Stimulated activated CD4-positive, alpha-beta T cell treated with anti-CD3 and anti-CD28 coated beads, Interleukin-4, amount 100 ng/mL, for 1 hour (primary cell): ENCODE results near the gene CAMTA1.

ENCODE experiments used
- DNase-seq: peaks from one replicate; pipeline ENCODE4 v3.0.0-alpha.2; 2020

Gene CAMTA1

DNA sequence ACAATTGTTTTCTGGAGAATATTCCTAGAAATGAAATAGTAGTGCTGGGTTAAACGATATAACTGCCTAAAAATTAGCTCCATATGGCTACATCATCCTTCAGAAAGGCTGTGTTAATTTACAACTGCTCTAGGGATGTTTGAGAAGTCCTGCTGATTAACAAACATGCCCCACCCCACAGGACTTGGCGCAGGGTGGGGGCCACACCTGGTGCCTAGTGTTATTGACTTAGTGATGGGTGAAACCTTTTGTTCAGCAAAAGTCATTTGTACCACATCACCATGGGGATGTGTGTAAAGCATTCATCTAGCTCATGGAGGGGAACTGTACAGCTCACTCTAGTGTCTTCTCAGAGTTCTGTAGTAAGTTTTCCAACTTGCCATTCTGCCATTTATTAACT, 492.8 kb downstream of the CAMTA1 start:
- DNase-seq: no peak

DNA sequence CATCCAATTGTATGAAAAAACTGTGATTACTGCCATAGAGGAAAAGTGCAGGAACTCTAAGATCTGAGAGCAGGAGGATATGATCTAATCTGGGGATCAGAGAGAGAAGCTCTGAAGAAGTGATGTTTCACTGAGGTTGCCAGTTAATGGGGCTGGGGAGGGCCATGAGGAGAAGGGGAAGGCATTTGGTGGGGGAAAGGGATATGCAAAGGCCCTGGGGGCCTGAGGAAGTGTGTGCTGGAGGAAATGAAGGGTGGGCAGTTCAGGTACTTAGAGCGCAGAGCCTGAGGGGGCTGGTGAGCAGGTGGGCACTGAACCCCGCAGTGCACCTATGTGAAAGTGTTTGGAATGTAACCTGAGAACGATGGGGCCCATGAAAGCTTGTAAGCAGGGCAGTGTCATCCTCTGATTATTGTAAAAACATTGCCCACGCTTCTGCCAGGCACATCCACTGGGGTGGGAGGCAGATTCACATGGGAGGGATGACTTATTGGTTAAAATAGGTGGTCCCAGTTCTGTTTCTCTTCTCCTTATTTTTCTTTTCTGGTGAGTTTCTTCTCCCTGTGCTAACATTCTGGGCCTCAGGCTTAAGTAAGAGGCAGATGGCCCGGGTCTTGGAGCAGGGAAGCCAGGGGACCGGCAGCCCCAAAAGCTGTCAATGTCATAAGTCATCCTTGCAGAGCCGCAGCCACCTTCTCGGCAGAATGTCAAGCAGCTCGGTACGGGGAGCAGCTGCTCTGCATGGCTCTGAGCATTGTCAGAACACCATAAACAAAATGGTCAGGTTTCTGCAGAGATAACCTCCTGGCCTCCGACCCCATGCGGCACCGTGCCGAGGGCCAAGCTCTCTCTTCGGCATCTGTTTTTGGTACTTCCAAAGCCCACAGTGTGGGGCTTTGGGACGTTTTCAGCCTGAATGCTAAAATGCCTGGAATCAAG, 493.8 kb downstream of the CAMTA1 start:
- no peak for DNase-seq

DNA sequence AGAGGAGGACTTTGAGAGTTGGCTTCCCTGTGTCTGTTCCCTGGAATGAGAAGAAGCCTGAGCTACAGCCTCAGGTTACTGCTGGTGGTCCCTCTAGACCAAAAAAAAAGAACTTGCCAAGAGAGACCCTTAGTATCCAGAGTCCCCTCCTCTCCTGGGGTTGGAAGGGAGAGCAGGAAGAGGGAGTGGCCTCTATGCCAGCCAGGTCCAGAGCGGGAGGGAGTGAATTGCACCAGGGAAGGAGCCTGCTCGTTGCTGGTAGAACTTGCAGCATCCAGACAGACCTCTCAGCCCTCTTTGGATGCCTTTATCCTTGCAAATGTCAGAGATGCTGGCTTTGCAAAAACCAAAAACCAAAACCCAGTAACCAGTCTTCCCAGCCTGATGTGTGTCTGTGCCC, 494.5 kb downstream of the CAMTA1 start:
- DNase-seq: no peak

DNA sequence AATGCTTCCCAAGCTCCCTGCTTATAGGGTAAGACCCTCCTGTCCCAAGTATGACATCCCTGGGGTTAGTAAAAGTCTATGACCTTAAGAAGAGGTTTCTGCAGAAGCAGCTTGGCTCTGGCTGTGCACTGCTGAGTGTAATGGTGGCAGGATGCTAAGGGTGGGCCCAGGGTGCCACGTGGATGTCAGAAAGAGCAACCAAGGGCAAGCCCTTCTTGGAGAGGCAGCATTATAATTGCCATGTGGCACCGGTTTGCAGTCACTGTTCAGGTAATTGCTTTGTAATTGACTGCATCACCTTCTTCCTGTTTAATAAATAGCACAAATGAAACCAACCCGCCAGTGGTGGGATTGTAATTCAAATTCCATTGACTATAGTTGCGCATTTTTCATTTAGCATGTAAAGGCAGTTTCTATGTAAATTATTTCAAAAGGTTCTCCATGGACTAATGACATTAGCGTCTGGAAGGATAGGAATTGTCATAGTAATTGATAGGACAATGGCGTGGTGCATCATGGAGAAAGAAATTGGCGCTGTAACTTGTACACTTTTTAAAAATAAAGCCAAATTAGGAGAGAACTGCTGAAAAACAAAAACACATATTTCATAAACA, 495.2 kb downstream of the CAMTA1 start:
- no peak for DNase-seq

DNA sequence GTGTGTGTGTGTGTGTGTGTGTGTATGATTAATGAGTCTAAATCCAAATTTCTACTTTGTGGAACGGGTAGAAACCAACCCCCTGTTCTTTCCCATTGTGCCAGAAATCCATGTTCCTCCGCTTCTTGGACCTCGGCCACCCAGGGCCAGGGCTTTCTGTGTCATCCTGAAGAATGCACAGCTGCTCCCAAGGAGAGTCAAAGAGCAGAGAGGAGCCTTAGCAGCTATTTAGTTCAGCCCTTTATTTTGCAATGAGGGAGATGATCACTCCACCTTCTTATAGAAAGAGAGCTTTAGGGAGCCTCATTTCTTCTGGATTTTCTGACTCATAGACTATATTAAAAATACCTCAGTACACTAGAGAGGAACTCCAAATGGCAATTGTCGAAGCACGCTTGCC, 496.6 kb downstream of the CAMTA1 start:
- DNase-seq: no peak

DNA sequence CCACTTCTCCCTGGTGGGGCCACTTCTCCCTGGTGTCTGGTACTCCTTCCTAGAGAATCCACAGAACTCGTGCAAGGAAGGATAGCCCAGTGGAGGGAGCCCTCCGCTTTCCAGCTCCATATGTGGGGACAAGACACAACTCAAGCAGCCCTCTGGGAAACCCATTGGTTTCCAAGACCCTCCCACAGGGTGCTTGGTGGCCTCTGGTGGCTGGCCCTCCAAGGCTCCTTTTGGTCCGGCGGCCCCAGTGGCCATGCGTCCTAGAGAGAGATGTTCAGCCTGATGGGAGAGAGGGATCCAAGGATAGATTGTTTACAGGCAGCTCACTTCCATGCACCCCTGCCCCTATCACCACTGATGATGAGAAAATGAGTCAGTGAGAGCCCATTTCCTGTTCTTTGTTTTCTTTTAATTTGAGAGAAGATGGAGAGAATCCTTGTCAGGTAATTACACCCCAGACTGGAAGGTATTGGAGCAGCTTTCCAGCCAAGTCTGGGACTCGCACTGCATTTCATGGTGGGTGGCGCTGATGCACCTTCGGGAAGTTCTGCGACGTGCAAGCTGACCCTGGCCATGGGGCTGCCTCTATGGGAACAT, 499.7 kb downstream of the CAMTA1 start:
- DNase-seq: no peak

DNA sequence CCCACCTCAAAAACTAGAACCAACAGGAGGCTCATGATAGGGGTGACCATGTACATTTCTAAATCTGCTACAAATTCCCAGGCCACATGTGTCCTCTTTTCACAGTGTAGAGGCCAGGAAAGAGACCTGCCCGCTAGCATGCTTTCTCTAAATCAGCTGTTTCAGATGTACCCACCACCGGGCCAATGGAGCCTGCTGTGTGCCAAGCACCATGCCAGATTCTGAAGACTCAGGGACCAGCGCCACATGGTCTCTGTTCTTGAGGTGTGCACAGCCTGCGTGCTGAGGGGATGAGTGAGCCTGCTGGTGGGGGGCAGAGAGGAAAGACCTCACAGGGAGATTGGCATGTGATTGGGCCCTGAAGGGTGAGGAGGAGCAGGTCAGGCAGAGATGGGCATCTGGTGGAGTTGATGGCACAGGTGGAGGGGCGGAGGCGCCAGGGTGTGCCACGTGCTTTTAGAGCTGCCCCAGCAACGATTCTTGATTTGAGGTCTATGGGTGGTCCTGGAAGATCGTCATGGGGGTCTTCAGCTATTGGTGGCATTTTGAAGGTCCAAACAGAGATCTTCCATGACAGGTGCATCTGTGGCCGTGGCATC, 500.7 kb downstream of the CAMTA1 start:
- DNase-seq: no peak

DNA sequence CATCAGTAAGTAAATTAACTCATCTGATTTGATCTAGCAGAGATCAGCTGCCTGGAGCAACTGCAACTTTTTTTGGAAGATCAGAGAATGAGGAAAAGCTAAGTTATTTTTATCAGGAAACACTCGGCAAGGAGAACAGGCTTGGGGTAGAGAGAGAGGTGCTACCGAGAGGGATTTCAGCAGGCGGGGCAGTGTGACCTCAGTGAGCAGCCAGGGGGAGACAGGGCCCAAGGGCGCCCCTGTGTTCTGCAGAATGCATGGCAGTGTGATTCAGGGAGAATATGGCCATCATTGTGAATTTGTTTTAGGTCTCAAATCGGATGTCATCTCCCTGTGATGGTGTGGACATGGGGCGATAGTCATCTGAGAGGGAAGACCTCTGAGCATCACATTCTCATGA, 501.8 kb downstream of the CAMTA1 start:
- no peak for DNase-seq

GRCh38 chr1:7288992-7289391, 503.7 kb downstream of the CAMTA1 start:
- no peak for DNase-seq

DNA sequence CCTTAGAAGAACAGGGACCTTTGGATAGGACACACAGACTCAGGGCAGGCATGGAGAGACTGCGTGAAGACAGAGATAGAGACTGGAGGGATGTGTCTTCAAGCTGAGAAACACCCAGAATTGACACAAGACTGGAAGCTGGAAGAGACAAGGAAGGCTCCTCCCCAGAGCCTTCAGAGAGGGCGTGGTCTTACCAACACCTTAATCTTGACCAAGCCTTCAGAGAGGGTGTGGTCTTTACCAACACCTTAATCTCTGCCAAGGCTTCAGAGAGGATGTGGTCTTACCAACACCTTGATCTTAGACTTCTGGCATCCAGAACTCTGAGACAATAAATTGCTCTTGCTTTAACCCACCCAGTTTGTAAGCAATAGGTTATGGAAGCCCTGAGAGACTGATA, 504.4 kb downstream of the CAMTA1 start:
- DNase-seq: no peak

DNA sequence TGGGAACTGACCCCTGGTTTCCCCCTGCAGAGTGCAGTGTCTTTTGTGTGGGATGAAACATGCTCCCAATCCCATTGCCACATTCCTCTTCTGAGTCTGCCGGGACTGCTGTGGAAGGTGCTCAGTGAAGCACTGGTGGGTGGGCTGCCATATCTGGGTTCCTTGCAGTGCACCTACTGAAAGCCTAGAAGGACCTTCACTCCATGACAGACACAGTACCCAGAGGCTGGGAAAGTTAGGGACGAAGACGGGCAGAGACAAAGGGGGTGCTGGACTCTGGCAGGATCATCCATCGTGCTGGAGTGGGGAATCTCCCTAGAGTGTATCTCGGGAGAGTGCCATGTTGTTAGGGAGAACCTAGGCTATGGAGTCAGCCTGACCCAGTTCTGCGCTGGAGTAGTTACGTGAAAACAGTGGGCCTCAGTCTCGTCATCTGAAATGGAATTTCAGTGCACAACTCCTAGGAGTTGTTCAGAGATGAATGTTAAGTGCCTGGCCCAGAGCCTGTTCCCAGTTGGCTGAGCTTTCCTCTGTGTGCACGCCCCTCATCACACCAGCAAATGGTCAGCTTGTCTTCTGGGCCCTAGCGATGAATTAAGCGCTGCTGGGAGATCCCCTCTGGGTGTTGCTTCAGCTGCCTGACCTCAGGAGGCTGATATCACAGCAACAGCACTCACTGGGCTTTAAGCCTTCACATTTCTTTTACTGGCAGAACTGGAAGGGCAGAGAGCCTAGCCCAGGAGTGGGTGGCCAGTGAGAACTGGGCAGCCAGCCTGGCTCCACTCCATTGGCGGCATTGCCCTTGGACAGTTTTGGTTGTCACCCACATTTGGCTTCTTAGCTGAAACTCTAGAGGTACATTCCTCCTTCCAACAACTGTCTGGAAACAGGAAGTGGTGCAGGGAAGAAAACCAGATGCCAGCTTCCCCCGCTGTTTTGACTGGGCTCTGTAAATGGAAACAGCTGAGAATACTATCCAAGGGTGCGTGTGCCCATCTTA, 506.0 kb downstream of the CAMTA1 start:
- no peak for DNase-seq

DNA sequence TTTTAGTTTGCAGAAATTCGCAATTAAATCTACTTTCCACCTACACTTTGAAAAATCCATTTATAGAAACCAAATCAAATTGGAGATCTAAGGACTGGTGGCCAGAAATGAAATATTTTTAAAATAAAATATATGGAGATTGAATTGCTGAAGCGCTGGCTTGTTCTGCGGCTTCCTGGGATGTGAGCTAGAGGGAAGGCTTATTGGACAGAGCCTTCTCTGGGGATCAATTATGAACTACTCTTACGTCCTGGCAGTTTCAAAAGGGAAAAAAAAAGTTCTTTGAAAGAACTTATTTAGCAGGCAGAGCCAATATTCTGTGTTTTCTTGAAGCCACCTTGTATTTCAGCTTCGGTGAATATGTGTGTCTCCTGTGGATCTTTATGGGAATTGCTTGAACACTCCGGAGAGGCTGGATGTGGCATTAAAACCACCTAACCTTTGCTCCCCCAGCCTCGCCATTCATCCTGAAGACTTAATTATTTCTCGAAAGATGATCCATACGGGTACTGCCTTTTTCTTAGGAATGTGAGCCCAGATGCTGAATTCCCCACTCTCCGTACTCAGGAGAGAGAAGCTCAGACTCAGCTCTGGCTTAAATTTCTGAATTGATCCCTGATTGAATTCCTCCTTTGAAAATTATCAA, 506.9 kb downstream of the CAMTA1 start:
- no peak for DNase-seq

DNA sequence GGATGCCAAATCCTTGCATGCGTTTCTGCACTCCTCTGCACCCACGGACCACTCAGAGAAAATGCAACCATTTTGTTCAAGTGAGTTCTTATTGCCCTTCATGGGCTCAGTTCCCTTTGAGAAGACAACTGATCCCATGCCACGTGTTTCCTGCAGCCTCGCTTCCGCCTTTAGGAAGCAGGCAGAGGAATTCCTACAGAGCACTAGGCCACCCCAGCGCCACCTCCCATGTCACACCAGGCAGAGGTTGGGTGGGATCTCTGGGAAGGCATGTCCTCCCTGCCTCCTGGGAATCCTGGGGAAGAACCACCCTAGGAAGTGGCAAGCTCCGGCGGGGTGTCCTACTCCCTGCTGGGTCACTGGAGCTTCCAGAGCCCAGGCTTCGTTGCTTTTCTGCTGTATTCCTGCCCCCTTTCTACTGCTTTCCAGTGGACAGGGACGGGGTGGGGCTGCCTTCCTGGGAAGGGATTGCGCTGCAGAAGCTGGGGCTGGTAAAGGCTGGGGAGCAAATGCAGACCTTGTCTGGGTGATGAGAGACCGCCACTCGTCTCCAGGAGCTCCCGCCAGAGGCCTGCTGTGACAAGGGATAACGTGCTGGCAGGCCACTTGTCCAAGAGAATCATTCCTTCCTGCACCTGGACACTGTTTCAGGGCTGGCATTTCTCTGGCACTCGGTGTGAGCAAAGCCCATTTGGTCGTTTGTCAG, 507.6 kb downstream of the CAMTA1 start:
- no peak for DNase-seq

GRCh38 chr1:7293702-7294629, 508.7 kb downstream of the CAMTA1 start:
- DNase-seq: no peak

GRCh38 chr1:7294636-7295035, 509.4 kb downstream of the CAMTA1 start:
- DNase-seq: no peak

DNA sequence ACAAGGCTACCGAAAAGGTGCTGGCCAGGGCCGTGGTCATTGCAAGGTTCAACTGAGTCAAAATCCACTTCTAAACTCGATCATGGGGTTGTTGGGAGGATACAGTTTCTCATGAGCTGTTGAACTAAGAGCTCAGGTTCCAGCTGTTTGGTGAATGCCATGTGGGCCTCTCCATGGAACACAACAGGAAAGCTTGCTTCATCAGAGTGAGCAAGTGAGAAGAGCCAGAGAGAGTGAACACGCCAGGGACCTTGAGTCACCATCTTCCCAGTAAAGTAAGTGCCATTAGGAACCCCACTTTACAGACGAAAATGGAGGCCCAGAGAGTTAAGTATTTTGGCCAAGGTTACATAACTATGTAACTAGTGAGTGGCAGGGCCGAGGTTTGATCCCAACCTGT, 510.7 kb downstream of the CAMTA1 start:
- no peak for DNase-seq

DNA sequence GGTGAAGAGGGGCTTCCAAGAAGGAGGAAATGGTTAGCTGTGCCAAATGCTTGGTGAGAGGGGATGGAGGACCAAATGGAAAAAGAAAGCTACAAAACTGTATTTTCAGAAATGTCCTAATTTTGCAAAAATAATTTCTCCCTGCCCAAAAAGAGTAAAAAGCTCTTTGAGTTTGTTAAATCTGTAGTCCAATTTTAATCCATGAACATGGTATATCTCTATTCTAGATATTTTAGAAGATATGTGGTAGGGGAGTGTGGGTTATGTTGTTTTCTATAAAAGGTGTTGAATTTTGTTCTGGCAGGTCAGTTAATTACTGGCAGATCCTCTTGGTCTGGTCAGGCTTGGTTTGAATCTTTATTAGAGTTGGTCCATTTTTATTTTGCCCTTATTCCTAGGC, 511.7 kb downstream of the CAMTA1 start:
- DNase-seq: no peak

DNA sequence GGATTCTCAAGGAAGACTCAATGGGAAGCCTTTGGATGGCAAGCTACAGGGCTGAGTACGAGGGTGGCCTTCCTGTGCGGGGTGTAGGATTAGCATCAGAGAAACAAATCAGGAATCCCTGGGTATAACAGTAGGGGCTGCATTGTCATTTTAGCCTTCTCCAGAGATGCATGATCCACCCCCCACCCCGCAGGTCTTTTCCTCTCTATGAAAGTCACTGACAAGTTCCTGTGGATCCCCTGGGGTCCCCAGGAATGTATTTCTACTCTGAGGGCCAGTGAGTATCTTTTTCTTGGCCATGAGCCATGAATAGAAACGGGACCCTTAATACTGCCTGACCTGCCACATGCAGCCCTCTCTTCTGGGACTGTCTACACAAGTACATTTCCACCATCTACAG, 512.9 kb downstream of the CAMTA1 start:
- DNase-seq: no peak

DNA sequence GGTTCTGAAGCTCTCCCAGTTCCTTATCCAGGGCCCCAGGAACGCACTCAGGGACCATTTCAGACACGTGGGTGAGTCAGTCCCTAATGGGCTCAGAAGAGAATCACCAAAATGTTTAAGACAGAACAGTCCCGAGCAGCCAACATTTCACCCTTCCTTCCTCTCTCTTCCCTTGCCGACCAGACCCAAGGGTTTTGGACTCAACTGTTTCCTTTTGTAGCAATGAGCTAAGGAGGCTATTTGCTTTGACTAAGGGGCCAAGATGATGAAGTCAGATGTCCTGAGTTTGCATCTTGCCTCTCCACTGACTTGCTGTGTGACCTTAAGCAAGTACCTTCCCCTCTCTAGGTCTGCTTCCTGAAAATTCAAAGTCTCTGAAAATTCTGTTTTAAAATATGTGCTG, 513.5 kb downstream of the CAMTA1 start:
- no peak for DNase-seq

DNA sequence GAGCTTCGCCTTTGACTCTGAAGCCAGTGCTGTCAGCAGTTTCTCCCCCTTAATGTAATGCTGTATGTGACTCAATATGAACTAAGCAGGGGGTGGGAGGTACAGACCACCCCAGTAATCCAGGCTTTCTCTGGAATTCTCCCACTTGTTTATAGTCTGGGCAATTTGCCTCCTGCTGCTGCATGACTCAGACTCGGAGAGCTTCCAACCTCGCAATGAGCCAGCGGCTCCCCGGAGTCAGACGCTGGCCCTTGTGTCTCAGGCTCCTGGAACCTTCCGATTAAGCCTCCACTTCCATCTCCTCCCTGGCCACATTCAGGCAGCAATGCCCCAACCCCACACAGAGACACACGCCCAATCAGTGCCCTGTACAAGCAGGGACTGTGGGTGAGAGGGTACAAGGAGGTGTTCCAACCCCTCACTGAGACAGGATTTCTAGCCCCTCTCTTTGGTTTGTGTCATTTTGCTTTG, 514.1 kb downstream of the CAMTA1 start:
- DNase-seq: no peak
